Activated CD8-positive, alpha-beta memory T cell treated with anti-CD3 and anti-CD28 coated beads for 4 hours (primary cell): Measurements from ENCODE around the gene DAP.
"Not testable (repeated sequence)": the region's sequence is repeated elsewhere in the genome, so short reads cannot be mapped to it uniquely, and the experiment has no call there.

Source experiments
- DNase-seq, 2 donors: peaks; one replicate each; pipeline ENCODE4 v3.0.0-alpha.2; 2020; ENCODE audit warnings: low read depth in 2 of 2

Gene DAP

GRCh38 chr5:10633271-10634049, 127.6 kb downstream of the DAP start:
- peak in 1 of 2 donors; percentile 42 for DNase-seq

- no peak for DNase-seq
These were observed 128.8 kb downstream of the DAP start for GRCh38 chr5:10632110-10632761.

GRCh38 chr5:10631316-10631996, 129.6 kb downstream of the DAP start:
- no peak for DNase-seq

GRCh38 chr5:10630744-10631143, 130.3 kb downstream of the DAP start:
- not testable (repeated sequence) for DNase-seq

- DNase-seq, result no peak
These were observed 130.9 kb downstream of the DAP start for GRCh38 chr5:10630126-10630525.

GRCh38 chr5:10629682-10630081, 131.4 kb downstream of the DAP start:
- DNase-seq, result no peak
